ENCODE results near the gene MASP1.

The MASP1 gene

DNA sequence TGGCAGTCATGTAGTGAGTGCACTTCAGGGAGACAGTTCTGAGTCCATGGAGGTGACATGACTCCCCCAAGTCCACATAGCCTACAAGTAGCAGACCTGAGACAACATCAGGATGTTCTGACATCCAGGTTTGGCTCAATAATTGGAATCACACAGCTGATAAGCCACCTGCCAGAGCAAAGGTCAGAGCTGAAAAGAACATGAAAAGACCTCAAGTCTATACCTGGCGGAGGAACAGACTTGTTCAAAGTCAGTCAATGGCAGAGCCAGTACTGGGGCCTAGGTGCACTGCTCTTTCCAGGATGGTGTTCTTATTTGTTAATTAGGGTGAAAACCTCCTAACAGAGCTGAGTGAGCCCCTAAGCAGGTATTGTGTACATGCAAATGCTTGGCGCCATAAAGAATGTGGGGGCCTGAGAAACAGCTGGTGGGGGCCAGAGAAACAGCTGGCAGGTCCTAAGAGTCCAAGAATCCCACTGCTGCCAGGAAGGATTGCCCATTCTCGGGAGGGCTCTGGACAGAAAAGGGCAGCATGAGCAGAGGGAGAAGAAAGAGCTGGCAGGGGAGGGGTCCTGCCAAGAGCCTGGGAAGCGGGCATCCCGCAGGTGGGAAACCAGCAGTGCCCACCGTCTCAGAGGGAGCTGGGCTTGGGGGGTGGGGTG, 17.1 kb downstream of the MASP1 start:
- ChIA-PET CTCF (interaction anchor here (1.1 to 3.6 kb wide), 4 partner anchors 9 to 405 kb away, joined by 3 to 18 read pairs (median 6); no protein-coding TSS in a partner anchor), POLR2A (no interaction called here)
- no peak for DNase-seq (ENCODE audit: extremely low spot score)
- TF ChIP-seq, protein P1, sequence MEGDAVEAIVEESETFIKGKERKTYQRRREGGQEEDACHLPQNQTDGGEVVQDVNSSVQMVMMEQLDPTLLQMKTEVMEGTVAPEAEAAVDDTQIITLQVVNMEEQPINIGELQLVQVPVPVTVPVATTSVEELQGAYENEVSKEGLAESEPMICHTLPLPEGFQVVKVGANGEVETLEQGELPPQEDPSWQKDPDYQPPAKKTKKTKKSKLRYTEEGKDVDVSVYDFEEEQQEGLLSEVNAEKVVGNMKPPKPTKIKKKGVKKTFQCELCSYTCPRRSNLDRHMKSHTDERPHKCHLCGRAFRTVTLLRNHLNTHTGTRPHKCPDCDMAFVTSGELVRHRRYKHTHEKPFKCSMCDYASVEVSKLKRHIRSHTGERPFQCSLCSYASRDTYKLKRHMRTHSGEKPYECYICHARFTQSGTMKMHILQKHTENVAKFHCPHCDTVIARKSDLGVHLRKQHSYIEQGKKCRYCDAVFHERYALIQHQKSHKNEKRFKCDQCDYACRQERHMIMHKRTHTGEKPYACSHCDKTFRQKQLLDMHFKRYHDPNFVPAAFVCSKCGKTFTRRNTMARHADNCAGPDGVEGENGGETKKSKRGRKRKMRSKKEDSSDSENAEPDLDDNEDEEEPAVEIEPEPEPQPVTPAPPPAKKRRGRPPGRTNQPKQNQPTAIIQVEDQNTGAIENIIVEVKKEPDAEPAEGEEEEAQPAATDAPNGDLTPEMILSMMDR (IDR thresholded peaks at IDR 0.05; ENCODE audit: control extremely low read depth, extremely low read depth, low read depth, missing control alignments), result no peak

GRCh38 chr3:187271582-187271981, 20.0 kb downstream of the MASP1 start:
- POLR2A ChIA-PET, result no interaction called here
- DNase-seq (ENCODE audit: extremely low spot score), result no peak
- TF ChIP-seq, protein P1 (IDR thresholded peaks at IDR 0.05; ENCODE audit: control extremely low read depth, extremely low read depth, low read depth, missing control alignments), result no peak
- CTCF ChIA-PET, result no interaction called here

- DNase-seq (ENCODE audit: extremely low spot score), result no peak
- ChIA-PET POLR2A (no interaction called here), CTCF (no interaction called here)
- TF ChIP-seq, protein P1 (IDR thresholded peaks at IDR 0.05; ENCODE audit: control extremely low read depth, extremely low read depth, low read depth, missing control alignments), result no peak
These were observed 22.1 kb downstream of the MASP1 start for GRCh38 chr3:187269486-187269885.

- ChIA-PET CTCF (interaction anchor here (0.9 to 3.9 kb wide), 4 partner anchors 9 to 12 kb away, joined by 3 to 18 read pairs (median 3); no protein-coding TSS in a partner anchor), POLR2A (no interaction called here)
- DNase-seq (ENCODE audit: extremely low spot score), result no peak
- TF ChIP-seq, protein P1 (IDR thresholded peaks at IDR 0.05; ENCODE audit: control extremely low read depth, extremely low read depth, low read depth, missing control alignments), result no peak
These were observed 24.2 kb downstream of the MASP1 start for GRCh38 chr3:187267306-187267705.

- DNase-seq (ENCODE audit: extremely low spot score), result no peak
- ChIA-PET CTCF (interaction anchor here (1.1 to 3.9 kb wide), 2 partner anchors 9 to 13 kb away, joined by 3 to 18 read pairs; no protein-coding TSS in a partner anchor), POLR2A (no interaction called here)
- TF ChIP-seq, protein P1 (IDR thresholded peaks at IDR 0.05; ENCODE audit: control extremely low read depth, extremely low read depth, low read depth, missing control alignments), result no peak
These were observed 24.8 kb downstream of the MASP1 start for GRCh38 chr3:187266691-187267090.

- no peak for DNase-seq (ENCODE audit: extremely low spot score)
- POLR2A ChIA-PET, result no interaction called here
- TF ChIP-seq, protein P1 (IDR thresholded peaks at IDR 0.05; ENCODE audit: control extremely low read depth, extremely low read depth, low read depth, missing control alignments), result no peak
- CTCF ChIA-PET, result interaction anchor here (0.7 to 3.9 kb wide), 4 partner anchors 9 to 54 kb away, joined by 3 to 18 read pairs (median 4); no protein-coding TSS in a partner anchor
These were observed 26.0 kb downstream of the MASP1 start for GRCh38 chr3:187265461-187265955.
